GM19035 (cell line): ENCODE data around the gene RAI1.
"Not testable (repeated sequence)": the region's sequence is repeated elsewhere in the genome, so short reads cannot be mapped to it uniquely, and the experiment has no call there.

ENCODE experiments used
- ATAC-seq: cut with Tn5 transposase; IDR thresholded peaks from one replicate; pipeline ENCODE4 v1.9.1; 2021; ENCODE audit not compliant: unreplicated experiment

The RAI1 gene

GRCh38 chr17:17796787-17797061 is 115.5 kb downstream of the RAI1 start:
- ATAC-seq, result no peak

GRCh38 chr17:17797119-17797809 is 116.0 kb downstream of the RAI1 start:
- no peak for ATAC-seq

- ATAC-seq, result no peak
Observed at GRCh38 chr17:17798010-17798556, 116.8 kb downstream of the RAI1 start.

- ATAC-seq, result no peak
Observed at GRCh38 chr17:17798573-17799255, 117.5 kb downstream of the RAI1 start.

- no peak for ATAC-seq
Observed at GRCh38 chr17:17800504-17801021, 119.3 kb downstream of the RAI1 start.

GRCh38 chr17:17801800-17802481 is 120.7 kb downstream of the RAI1 start:
- no peak for ATAC-seq

- no peak for ATAC-seq
Observed at GRCh38 chr17:17804007-17804406, 122.7 kb downstream of the RAI1 start.

GRCh38 chr17:17805575-17805974 is 124.3 kb downstream of the RAI1 start:
- no peak for ATAC-seq

- ATAC-seq, result no peak
Observed at GRCh38 chr17:17806035-17806434, 124.8 kb downstream of the RAI1 start.

GRCh38 chr17:17806611-17807274 is 125.5 kb downstream of the RAI1 start:
- ATAC-seq, result no peak

- no peak for ATAC-seq
Observed at GRCh38 chr17:17807440-17807839, 126.2 kb downstream of the RAI1 start.

- ATAC-seq, result not testable (repeated sequence)
Observed at GRCh38 chr17:17808200-17808599, 126.9 kb downstream of the RAI1 start.

GRCh38 chr17:17808706-17809432 is 127.6 kb downstream of the RAI1 start:
- ATAC-seq, result no peak

GRCh38 chr17:17809531-17810083 is 128.3 kb downstream of the RAI1 start:
- ATAC-seq, result no peak

GRCh38 chr17:17810084-17810894 is 129.0 kb downstream of the RAI1 start:
- no peak for ATAC-seq

GRCh38 chr17:17810895-17811248 is 129.6 kb downstream of the RAI1 start:
- ATAC-seq, result no peak

GRCh38 chr17:17811381-17812210 is 130.3 kb downstream of the RAI1 start:
- ATAC-seq, result no peak

GRCh38 chr17:17812211-17813054 is 131.2 kb downstream of the RAI1 start:
- no peak for ATAC-seq
